Limb (tissue), 2 donors: ENCODE results near the gene RAB27A.
"Not testable (repeated sequence)": the region's sequence is repeated elsewhere in the genome, so short reads cannot be mapped to it uniquely, and the experiment has no call there.

ENCODE experiments used
- DNase-seq, 2 donors: peaks; one replicate each; pipeline ENCODE4 v3.0.0-alpha.2; 2016; ENCODE audit errors: extremely low spot score in 2 of 2

The RAB27A gene

DNA sequence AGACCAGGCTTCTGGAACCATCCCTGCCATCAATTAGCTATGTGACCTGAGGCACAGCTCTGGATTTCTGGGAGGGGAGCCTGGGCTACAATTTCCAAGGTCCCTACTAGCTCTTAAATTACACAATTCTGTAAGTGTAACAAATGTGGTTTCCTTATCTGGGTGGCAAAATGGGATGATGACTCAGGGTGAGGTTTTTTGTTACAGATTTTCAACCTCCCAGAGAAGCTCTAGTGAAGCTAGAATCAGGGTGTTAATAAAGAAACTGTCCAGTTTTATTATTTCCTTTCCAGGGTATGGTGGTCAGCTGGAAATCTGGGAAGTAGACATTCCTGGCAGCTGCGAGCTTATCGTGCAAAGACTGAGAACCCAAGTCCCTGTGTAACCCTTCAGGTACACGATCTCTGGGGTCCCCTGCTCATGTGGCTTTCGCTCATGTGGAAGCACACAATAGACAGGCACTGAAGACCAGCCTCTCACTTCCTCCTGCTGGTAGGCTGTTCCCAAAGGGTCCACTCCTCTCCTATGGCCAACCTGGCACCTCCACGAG, 7.3 kb downstream of the RAB27A start:
- no peak for DNase-seq

DNA sequence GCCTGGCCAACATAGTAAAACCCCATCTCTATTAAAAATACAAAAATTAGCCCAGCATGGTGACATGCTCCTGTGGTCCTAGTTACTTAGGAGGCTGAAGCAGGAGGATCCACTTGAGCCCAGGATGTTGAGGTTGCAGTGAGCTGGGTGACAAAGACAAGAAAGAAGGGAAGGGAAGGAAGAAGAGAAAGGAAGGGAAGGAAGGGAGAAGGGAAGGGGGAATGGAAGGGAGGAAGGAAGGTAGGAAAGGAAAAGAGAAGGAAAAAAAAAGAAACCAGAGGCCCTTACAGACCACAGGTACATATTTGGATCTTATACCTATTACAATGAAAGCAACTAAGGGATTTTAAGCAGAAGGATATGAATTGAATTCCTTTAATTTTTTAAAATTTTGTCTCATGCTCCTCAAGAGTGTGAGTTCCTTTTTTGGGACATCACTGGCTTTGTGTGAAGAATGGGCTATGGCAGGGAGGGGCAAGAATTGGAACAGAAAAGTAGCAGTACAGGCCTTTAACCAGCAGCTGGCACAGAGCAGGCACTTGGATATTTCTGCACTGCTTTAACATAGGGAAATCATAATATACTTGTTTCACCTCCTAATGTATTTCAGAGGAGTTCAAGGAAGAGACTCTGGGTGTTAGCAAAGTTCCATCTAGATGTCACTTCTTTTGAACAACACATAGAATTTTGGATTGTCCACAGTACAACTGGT, 7.9 kb downstream of the RAB27A start:
- no peak for DNase-seq

DNA sequence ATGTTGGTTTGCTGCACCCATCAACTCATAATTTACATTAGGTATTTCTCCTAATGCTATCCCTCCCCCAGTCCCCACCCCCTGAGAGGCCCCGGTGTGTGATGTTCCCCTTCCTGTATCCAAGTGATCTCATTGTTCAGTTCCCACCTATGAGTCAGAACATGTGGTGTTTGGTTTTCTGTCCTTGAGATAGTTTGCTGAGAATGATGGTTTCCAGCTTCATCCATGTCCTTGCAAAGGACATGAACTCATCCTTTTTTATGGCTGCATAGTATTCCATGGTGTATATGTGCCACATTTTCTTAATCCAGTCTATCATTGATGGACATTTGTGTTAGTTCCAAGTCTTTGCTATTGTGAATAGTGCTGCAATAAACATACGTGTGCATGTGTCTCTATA, 9.0 kb downstream of the RAB27A start:
- DNase-seq: not testable (repeated sequence)

DNA sequence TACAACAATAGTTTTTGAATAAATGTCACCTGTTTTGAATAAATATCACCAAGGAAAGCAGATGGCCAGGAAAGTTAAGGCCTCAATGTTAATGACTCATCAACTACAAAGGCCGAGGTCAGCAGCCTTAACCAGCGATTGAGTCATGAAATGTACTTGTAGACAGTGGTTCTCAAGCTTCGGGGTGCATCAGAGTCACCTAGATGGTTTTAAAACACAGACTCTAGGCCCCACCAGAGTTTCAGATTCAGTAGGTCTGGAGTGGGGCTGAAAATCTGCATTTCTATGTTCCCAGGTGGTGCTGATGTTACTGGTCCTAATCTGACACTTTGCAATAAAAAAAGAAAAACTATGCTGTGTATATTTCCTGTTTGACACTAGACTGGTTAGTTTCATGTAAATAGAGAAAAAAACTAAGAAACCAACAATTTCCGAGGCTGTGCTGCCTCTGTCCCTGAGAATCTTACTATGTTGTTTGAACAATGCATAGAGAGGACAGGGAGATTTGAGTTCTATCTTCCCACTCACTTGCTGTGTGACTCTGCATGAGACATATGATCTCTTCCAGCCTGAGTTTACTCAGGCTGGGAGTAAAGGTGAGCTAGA, 9.8 kb downstream of the RAB27A start:
- DNase-seq: no peak

DNA sequence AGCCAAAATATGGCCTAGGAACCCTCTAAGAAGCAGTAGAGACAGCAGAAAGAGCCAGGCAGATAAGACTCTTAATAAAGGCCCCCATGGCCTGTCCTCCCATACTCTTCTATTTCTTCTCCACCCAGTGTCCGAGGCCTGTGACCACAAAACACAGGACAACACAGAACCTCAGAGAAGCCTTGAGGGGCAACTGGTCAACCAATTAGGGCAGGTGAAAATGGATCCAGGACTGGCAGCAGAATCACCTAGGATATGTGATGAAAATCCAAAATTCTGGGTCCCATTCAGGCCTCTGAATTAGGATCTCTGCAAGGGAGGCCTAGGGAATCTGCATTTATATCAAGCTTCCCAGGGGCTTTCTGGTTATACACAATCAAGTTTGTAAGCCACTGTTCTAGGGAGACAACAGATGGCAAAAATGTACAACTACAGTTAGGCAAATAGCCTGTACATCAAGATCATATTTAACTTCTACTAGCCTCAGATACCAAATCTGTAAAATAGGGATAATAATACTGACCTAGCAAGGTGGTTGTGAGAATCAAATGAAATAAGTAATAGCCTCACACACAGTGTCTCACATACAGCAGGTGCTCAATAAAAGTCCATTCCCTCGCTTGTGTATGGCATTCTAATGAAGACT, 10.4 kb downstream of the RAB27A start:
- no peak for DNase-seq

DNA sequence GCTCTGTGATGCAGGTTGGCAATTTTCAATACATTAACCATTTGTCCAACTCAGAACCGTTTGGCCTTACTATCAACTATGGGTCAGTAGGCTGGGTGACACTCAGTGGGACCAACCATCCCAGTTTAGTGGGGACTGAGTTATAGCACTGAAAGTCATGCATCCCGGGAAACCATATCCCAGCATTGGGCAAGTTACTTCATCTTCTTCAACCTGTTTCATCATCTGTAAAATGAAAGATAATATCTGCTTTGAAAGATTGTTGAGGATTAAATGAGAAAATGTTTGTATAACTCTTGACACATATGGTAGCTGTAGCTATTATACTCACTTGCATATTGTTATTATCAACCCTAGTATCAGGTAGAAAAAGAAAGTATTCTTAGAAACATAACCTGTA, 11.9 kb downstream of the RAB27A start:
- no peak for DNase-seq

DNA sequence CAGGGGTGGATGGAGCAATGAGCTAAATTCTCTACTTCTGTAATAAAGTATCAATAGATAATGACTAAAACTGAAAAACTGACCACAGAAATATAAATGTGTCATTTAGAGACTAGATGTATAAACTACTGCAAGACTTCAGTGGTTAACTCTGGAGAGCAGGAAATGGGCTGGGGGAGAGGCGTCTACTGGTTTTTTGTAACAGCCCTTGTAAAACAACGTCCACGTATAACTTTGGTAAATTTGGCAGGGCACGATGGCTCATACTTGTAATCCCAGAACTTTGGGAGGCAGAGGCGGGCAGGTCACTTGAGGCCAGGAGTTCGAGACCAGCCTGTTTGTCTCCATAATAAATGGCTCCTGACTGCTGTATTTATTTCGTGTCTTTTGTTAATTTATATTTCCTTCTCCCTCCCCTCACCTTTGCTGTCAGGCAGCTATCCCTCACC, 12.5 kb downstream of the RAB27A start:
- DNase-seq: no peak

DNA sequence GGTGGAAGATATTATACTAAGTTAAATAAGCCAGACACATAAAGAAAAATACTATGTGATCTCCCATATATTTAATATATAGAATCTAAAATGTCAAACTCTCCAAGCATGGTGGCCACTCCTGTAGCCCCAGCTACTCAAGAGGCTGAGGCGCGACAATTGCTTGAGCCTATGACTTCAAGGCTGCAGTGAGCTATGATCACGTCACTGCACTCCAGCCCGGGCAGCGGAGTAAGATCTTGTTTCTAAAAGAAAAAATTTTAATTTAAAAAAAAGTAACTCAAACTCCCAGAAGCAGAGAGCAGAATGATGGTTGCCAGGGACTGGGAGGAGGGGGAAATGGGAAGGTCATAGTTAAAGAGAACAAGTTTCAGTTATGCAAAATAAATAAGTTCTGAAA, 13.3 kb downstream of the RAB27A start:
- DNase-seq: no peak

DNA sequence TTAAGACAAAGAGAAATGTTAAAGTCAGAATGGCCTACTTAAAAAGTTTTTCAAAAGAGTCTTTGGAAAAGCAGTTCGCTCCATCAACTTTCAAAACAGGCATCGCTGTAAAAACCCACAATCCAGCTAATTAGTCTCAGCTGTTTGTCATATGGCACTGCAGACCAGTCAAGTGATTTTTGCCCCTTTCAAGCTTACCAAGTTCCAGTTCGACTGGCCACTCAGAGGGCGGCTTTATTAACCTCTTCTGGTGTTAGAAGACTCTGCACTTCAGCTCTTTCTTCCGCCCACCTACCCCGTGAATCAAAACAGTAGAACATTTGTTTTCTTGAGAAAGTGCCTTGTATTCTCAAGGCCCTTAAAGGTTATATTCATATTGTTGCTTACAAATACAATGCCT, 19.3 kb downstream of the RAB27A start:
- no peak for DNase-seq

DNA sequence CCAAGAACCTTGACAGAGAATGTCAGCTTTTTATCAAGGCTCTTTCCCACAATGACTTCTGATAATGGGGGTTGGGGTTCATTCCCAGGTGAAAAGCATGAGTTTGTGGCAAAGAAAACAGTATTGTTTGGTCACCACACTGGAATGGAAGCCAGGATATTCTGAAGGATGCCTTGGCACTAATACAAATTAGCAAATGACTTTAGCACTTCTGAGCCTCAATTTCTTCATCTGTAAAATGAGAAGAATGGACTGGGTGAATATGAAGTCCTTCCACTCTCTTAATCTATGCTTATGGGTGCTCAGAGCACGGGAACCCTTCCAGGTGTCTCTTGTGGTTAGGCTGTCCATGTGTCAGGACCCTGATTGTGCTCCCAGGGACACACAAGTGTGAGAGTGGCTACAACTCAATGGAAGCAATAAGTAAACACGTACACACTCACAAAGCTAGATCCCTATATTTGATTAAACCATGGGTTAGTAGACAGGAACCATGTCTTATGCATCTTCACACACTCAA, 21.4 kb downstream of the RAB27A start:
- DNase-seq: no peak

DNA sequence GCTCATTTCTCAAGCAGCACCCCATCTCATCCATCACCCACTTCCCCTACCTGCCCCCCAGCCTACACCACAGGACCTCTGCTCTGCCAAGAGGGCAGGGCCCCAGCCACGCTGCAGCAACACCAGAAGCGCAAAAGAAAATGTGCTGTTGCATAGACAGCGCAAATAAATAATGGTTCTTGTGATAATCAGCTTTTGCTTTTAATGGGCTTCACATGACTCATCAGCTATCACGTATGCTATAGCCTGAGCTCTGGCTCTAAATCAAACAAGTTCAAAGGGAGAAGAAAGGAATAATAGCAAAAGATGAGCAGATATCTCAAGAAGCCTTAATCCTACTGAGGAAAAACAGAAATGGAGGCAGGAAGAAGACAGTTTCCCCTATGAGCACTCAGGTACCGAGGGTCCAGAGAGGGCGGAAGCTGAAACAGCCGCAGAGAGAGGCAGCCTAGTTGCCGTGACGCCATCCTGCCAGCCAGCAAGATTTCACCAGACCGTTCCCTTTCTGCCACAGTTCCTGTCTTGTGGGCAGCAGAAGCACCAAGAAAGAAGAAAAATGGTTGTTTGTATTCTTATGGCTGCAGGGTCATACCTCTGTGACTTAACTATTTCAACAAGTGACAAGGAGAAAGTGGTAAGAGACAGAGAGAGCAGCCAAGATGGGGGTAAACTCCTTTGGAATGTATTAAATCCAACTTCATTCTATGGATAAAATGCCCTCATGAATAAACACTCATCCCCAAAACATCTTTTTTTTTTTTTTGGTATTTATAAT, 22.0 kb downstream of the RAB27A start:
- DNase-seq: no peak

DNA sequence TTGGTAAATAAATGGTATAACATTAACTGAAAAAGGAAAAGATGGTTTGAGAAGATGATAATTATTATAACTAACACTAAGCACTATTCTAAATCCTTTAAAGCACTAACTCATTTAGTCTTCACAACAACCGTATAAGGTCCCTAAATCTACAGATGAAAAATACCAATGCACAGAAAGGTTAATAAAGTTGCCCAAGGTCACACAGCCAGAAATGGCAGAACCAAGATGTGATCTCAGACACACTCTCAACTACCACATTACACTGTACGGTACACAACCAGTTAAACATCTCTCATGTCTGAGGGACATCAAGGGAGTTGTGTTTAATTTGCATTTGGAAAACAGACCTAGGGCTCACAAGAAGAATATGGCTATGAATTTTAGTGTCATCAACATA, 23.1 kb downstream of the RAB27A start:
- DNase-seq: no peak

DNA sequence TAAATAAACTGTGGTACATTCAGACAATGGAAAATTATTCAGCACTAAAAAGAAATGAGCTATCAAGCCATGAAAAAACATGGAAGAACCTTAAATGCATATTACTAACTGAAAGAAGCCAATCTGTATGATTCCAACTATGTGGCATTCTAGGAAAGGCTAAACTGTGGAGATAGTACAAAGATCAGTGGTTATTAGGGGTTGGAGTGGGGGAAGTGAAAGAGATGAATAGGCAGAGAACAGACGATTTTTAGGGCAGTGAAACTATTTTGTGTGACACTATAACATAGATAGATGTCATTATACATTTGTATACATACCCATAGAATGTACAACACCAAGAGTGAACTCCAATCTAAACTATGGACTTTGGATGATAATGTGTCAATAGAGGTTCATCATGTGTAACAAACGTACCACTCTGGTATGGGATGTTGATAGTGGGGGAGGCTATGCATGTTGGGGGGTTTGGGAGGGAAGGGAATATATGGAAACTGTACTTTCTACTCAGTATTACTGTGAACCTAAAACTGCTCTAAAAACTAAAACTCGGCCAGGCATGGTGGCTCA, 29.0 kb downstream of the RAB27A start:
- no peak for DNase-seq

DNA sequence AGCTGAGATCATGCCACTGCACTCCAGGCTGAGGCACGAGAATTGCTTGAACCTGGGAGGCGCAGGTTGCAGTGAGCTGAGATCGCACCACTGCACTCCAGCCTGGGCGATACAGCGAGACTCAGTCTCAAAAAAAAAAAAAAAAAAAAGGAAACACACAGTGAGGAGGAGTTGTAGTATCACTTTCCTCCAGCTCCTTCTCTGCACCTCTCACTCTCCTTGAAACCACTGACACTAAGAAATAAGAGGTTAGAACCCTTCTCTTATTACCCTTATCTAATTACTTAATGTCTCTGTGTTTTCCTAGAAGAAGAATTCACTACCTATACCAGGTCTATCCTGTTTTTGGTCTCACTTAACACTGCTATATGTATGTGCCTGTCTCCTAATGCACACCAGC, 31.7 kb downstream of the RAB27A start:
- DNase-seq: no peak

DNA sequence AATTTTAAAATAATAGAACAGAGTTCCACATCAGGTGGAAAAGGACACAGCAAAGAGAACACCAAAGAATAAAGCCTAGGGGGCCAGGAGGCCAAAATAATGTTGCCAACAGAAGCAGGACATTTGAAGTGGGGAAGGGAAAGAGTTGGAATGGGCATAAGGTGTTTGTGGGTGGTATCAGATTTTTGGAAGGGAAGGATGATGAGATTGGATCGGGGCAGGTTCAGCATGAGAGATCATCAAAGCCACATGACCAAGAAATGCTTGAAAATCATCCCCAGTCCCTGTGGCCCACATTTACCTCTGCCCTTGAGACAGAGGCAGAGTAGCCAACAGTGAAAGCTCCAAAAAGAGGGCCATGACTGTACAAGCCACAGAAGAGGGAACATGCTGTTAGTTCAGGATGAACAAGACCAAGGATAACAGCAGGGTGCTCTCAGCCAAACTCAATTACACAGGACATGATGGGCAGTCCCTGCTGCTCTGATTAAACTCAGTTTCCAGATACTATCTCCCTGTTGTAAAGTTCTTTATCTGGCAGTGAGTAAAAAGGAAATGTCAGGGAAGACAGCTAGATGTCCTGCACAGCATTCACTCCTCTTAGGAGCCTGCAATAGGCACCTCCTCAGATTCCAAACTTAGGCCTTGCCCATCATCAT, 32.5 kb downstream of the RAB27A start:
- DNase-seq: no peak

DNA sequence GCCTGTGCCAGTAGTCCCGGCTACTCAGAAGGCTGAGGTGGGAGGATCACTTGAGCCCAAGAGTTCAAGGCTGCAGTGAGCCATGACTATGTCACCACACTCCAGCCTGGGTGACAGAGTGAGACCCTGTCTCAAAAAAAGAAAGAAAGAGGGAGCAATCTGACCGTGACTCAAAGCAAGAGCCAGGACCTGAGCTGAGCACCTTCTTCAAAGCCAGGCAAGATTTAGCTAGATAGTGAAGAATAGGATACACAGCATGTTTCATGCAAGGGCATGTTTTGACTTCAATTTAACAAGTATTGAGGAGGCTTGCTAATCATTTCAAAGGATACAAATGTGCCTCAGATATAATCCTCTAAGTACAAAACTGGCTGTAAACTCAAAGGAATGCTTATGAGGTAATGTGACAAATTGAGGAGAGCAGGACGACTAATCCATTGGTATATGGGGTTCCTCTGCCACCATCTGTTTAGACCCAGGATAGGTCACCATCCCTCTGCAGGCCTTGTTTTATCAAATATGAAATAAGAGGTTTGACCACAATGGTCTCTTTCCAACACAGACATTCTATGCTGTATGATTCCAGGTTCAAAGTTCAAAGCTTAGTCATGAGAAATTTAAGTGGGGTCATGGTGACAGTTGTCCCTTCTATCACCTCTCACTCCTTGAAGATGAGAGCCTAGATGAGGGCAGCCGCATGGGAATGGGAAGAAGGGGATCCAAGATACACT, 33.2 kb downstream of the RAB27A start:
- no peak for DNase-seq

DNA sequence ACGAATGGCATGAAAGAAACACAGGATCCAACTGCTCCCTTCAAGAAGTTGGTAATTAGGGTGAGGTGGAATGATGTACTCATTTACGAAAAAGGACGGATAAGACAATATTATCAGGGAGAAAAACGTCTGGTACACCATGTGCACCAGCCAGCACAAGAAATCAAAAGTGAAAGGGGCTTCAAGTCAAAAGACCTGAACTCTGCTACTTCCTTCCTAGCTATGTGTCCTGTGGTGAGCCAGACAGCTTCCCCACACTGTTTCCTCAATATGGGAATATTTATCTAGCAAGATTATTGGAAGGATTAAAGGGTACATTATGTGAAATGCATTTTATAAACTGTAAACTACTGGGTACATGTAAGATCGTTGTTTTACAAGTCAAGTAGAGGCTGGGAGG, 33.9 kb downstream of the RAB27A start:
- no peak for DNase-seq

DNA sequence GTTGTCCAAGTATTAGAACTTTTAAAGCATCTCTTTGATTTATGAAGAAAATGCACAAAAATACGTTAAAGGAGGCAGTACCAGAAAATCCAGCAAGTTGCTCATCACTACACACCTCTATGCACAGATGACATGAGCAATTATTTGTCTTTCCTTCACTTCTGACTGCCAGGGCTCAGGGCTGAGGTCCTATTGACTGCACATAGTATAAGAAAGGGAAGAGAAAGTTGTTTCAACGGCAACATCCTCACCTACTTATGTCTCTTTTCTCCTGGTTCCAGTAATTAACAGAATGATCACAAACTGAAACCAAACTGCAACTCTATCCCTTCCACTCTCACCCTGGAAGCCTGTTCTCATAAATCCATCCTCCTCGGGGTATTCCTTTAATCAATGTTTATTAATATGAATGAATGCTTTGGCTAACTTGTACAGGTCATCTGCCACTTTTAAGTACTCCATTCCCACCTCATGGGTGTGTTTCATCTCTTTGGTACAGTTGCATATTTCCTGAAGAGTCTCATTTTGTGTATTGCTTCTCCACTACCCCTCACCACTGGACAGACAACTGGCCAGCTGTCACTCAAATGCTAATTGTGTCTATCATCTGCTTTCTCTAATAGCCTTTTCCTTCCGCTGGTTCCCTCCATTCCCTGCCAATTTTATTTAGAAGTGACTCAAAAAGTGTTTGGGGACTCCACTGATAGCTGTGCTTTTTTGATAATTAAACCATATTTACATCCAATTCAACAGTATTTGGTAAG, 34.5 kb downstream of the RAB27A start:
- DNase-seq: no peak

DNA sequence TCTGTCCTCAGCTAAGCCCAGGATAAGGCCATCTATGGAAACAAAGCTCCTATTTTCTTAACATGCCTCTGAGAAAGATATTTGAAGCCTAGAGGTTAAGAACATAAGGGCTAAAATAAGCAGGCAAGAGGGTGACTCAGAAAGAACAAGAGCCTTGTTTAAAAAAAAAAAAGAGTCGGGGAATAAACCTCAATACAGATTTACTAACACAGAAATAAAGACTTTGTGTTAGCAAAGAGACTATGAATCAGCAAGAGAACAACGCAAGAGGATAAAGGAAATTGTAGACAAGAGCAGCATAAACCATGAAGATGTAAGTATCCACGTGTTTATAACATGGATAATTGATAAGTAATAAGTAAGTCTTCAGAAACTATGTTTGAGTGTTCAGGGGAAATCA, 36.0 kb downstream of the RAB27A start:
- no peak for DNase-seq
